ENCODE measurements around the gene PNPLA3.

- no peak for TF ChIP-seq CTCF (IDR thresholded peaks at IDR 0.05)
- no peak for TF ChIP-seq POLR2A (IDR thresholded peaks at IDR 0.05)
- TF ChIP-seq EP300 (IDR thresholded peaks at IDR 0.05), result no peak
Observed at GRCh38 chr22:43922123-43922522, 1.5 kb upstream of the PNPLA3 start.

Data from upper lobe of left lung (tissue), 4 donors.